B cell (primary cell): ENCODE measurements around the gene MAPK7. TPM values are rescaled to one million over a fixed set of nuclear protein-coding genes. Genes with fewer than 3 reads are reported as not detected.

Experiments used
- ATAC-seq: fragments of 200-7000 bp; cut with Tn5 transposase; one replicate; pipeline ENCODE4 v1.10.0; 2021; ENCODE audit warnings: low read depth, mild to moderate bottlenecking, moderate number of reproducible peaks, moderate library complexity
- CTCF ChIA-PET: fragments of 350-600 bp; sonication (Branson Sonifier 250); formaldehyde crosslinking; loops from one replicate; lab custom pipeline; 2021; ENCODE audit warnings: antibody characterized with exemption, inconsistent platforms; lab: Charles Lee
- POLR2A ChIA-PET: fragments of 350-600 bp; sonication (Branson Sonifier 250); formaldehyde crosslinking; loops from one replicate; lab custom pipeline; 2021; ENCODE audit warnings: antibody characterized with exemption; lab: Charles Lee
- DNase-seq: peaks from one replicate; pipeline ENCODE4 v3.0.0; 2013
- H2AFZ ChIP-seq: 2 replicates; pipeline ENCODE4 v1.6.1; 2012; ENCODE audit warnings: mild to moderate bottlenecking, low read depth, low read length; ENCODE audit not compliant: insufficient read depth, poor library complexity, severe bottlenecking
- H3K27ac ChIP-seq, 2 donors: 1 replicate in 1 of 2; 2 replicates in 1 of 2; pipeline ENCODE4 v1.5.1; 2012 to 2013; ENCODE audit warnings: low read length in 2 of 2, mild to moderate bottlenecking in 2 of 2, moderate library complexity in 1 of 2
- H3K27me3 ChIP-seq, 4 experiments: fragments of 200-600 bp in 1 of 4; sonication (generic) in 1 of 4; replicated peaks in 1 of 4; 1 replicate in 2 of 4; 2 replicates in 2 of 4; pipeline versions ENCODE4 v1.6.1 to v1.7.0; 2013 to 2016; ENCODE audit warnings: low read length in 3 of 4, mild to moderate bottlenecking in 2 of 4, mixed read lengths in 1 of 4, moderate library complexity in 1 of 4; ENCODE audit not compliant: insufficient read depth in 4 of 4, control insufficient read depth in 3 of 4; ENCODE audit errors: control extremely low read depth in 1 of 4
- H3K36me3 ChIP-seq, 2 experiments: replicated peaks in 1 of 2; 1 replicate in 1 of 2; 2 replicates in 1 of 2; pipeline versions ENCODE4 v1.6.1 to v1.7.1; 2013; ENCODE audit warnings: low read length in 1 of 2; ENCODE audit not compliant: insufficient read depth in 2 of 2, control insufficient read depth in 1 of 2; ENCODE audit errors: control extremely low read depth in 1 of 2, extremely low read depth in 1 of 2
- H3K4me1 ChIP-seq, 2 donors: fragments of 200-600 bp in 1 of 2; sonication (generic) in 1 of 2; 1 replicate in 1 of 2; 2 replicates in 1 of 2; pipeline versions ENCODE4 v1.5.1 to v1.6.1; 2013 to 2017; ENCODE audit warnings: low read length in 2 of 2; ENCODE audit not compliant: control insufficient read depth in 2 of 2, insufficient read depth in 2 of 2
- H3K4me2 ChIP-seq: replicated peaks from 2 replicates; pipeline ENCODE3; 2012; ENCODE audit warnings: mild to moderate bottlenecking, low read depth, low read length; ENCODE audit not compliant: poor library complexity, severe bottlenecking
- H3K4me3 ChIP-seq, 5 experiments: fragments of 200-600 bp in 1 of 5; sonication (generic) in 1 of 5; 1 replicate in 3 of 5; 2 replicates in 2 of 5; pipeline versions ENCODE4 v1.5.1 to v1.7.0; 2011 to 2016; ENCODE audit warnings: low read length in 4 of 5, mild to moderate bottlenecking in 4 of 5, low read depth in 2 of 5, control low read depth in 1 of 5, moderate library complexity in 1 of 5; ENCODE audit not compliant: insufficient read depth in 1 of 5; ENCODE audit errors: control extremely low read depth in 1 of 5, extremely low read depth in 1 of 5
- H3K79me2 ChIP-seq: fragments of 200-600 bp; sonication (generic); one replicate; pipeline ENCODE4 v1.6.0; 2016; ENCODE audit warnings: low read length; ENCODE audit not compliant: control insufficient read depth, insufficient read depth
- H3K9ac ChIP-seq: fragments of 200-600 bp; sonication (generic); 2 replicates; pipeline ENCODE4 v1.6.1; 2017; ENCODE audit warnings: mild to moderate bottlenecking, low read length, moderate library complexity
- H3K9me3 ChIP-seq, 3 donors: one replicate each; pipeline versions ENCODE4 v1.6.1 to v1.7.1; 2013; ENCODE audit warnings: low read length in 2 of 3; ENCODE audit not compliant: control insufficient read depth in 2 of 3, insufficient read depth in 1 of 3; ENCODE audit errors: control extremely low read depth in 1 of 3
- H4K20me1 ChIP-seq: 2 replicates; pipeline ENCODE4 v1.6.0; 2012; ENCODE audit warnings: mild to moderate bottlenecking, low read length; ENCODE audit not compliant: insufficient read depth, control insufficient read depth, poor library complexity, severe bottlenecking
- H3K27ac Mint-ChIP-seq: one replicate; pipeline ENCODE4 v1.8.0; 2021; ENCODE audit warnings: mixed read lengths
- H3K27me3 Mint-ChIP-seq: one replicate; pipeline ENCODE4 v1.8.0; 2021; ENCODE audit warnings: mixed read lengths
- H3K4me1 Mint-ChIP-seq: one replicate; pipeline ENCODE4 v1.8.0; 2021; ENCODE audit warnings: mixed read lengths
- H3K4me3 Mint-ChIP-seq: one replicate; pipeline ENCODE4 v1.8.0; 2021; ENCODE audit warnings: mixed read lengths
- H3K9me3 Mint-ChIP-seq: one replicate; pipeline ENCODE4 v1.8.0; 2022; ENCODE audit warnings: mixed read lengths; ENCODE audit not compliant: insufficient read depth
- CTCF ChIP-seq: fragments of 200-600 bp; IDR thresholded peaks from one replicate; pipeline ENCODE4 v1.8.0; 2022; ENCODE audit warnings: antibody characterized with exemption, mild to moderate bottlenecking
- EZH2 ChIP-seq: IDR thresholded peaks from 2 replicates; pipeline ENCODE4 v1.6.1; 2012; ENCODE audit warnings: borderline replicate concordance, low read depth, mild to moderate bottlenecking, moderate library complexity, low read length; ENCODE audit not compliant: insufficient read depth, poor library complexity, severe bottlenecking
- WGBS: methylation state at CpG from one replicate; pipeline ENCODE4 v1.1.5; 2013; ENCODE audit warnings: missing lambda C conversion rate; ENCODE audit not compliant: insufficient coverage; 5-methylcytosine and 5-hydroxymethylcytosine counted together
- intact Hi-C: fragments of 100-400 bp; cut with micrococcal nuclease; formaldehyde crosslinking; loops from one replicate; pipeline ENCODE4 v1.10.0; 2022
- polyA plus RNA-seq: library from polyadenylated mRNA; depleted of rRNA; stranded (reverse); fragments of >200 nt; gene quantifications from 2 replicates; pipeline ENCODE4 v1.2.3, GENCODE V29; 2012
- total RNA-seq, 2 donors: library from RNA; stranded (reverse); fragments of 120-200 nt in 1 of 2; gene quantifications; 1 replicate in 1 of 2; 2 replicates in 1 of 2; pipeline versions ENCODE4 v1.2.3 to v1.2.4, GENCODE V29; 2013 to 2022

Gene MAPK7
- total and polyA plus RNA-seq, 2 donors (not counting 1 experiment from before 2014, with no cell fraction given) = 30.0 to 34.0 TPM

GRCh38 chr17:19371259-19372010, 6.9 kb upstream of the MAPK7 start:
- Mint-ChIP-seq H3K4me1 (peaks cover 55% of the 10 kb centered on the region), H3K4me3 (peak overlapping the region; percentile 87), H3K27me3 (no peaks in the 10 kb centered on the region), H3K9me3 (no peaks in the 10 kb centered on the region), H3K27ac (peak overlapping the region; percentile 94)
- H3K9me3 ChIP-seq = peaks cover 0 to 4% (median 0%) of the 10 kb centered on the region in 3 donors
- intact Hi-C loops = loop anchor here (10.0 kb wide), 1 partner anchor 517 kb away; the partner anchor contains the start of gene PRPSAP2
- peak overlapping the region; percentile 44 for H3K9ac ChIP-seq
- H3K27ac ChIP-seq = peak overlapping the region in 1 of 2 donors; percentile 68
- no peaks in the 10 kb centered on the region for H4K20me1 ChIP-seq
- peak overlapping the region; percentile 70 for H3K4me2 ChIP-seq
- peaks cover 37 to 53% of the 10 kb centered on the region in 2 donors for H3K4me1 ChIP-seq
- ATAC-seq (no peak), DNase-seq (no peak)
- H3K27me3 ChIP-seq = no peaks in the 10 kb centered on the region
- ChIA-PET CTCF (interaction anchor here (1.2 kb wide), 2 partner anchors 9 to 395 kb away, joined by 3 to 5 read pairs; partner anchors contain the start of gene B9D1), POLR2A (no interaction called here)
- 80% methylated on average over 3 of the region's 7 CpGs for WGBS
- H2AFZ ChIP-seq = no peak overlapping the region
- peaks cover 0 to 4% of the 10 kb centered on the region in 2 experiments for H3K36me3 ChIP-seq
- peaks cover 22% of the 10 kb centered on the region for H3K79me2 ChIP-seq
- H3K4me3 ChIP-seq = peak overlapping the region in 1 of 5 experiments; percentile 18
- no peak for TF ChIP-seq CTCF
- TF ChIP-seq EZH2 = no peak

- H3K27ac Mint-ChIP-seq = no peak overlapping the region
- no peak overlapping the region for H3K4me3 Mint-ChIP-seq
Observed at GRCh38 chr17:19372011-19372370, 6.3 kb upstream of the MAPK7 start.

More at GRCh38 chr17:19372011-19372370, 6.3 kb upstream of the MAPK7 start:
- Histone ChIP-seq H3K4me1 (peaks cover 40 to 58% of the 10 kb centered on the region in 2 donors), H3K9me3 (peaks cover 0 to 4% (median 0%) of the 10 kb centered on the region in 3 donors), H3K9ac (no peak overlapping the region), H3K4me3 (no peak overlapping the region), H3K4me2 (peak overlapping the region; percentile 70), H3K27ac (no peak overlapping the region), H3K79me2 (peaks cover 22% of the 10 kb centered on the region), H2AFZ (no peak overlapping the region), H4K20me1 (no peaks in the 10 kb centered on the region), H3K36me3 (peaks cover 0 to 4% of the 10 kb centered on the region in 2 experiments), H3K27me3 (no peaks in the 10 kb centered on the region)
- ChIA-PET POLR2A (no interaction called here), CTCF (interaction anchor here (1.2 to 4.1 kb wide), 2 partner anchors 9 to 394 kb away, joined by 3 to 22 read pairs; partner anchors contain the start of gene B9D1)
- TF ChIP-seq EZH2 (no peak), CTCF (no peak)
- DNase-seq = no peak
- peaks cover 54% of the 10 kb centered on the region for H3K4me1 Mint-ChIP-seq
- intact Hi-C loops = loop anchor here (10.0 kb wide), 1 partner anchor 517 kb away; the partner anchor contains the start of gene PRPSAP2
- ATAC-seq = no peak
- H3K9me3 Mint-ChIP-seq = no peaks in the 10 kb centered on the region
- H3K27me3 Mint-ChIP-seq = no peaks in the 10 kb centered on the region
- WGBS = 77% methylated on average over 7 of the region's 9 CpGs
